GM11168 (cell line): ENCODE results near the gene NME1.
"Not testable (repeated sequence)": the region's sequence is repeated elsewhere in the genome, so short reads cannot be mapped to it uniquely, and the experiment has no call there.

Experiments
- in situ Hi-C: fragments of 300-500 bp; cut with MboI; formaldehyde crosslinking; loops from one replicate; pipeline ENCODE4 v1.12.0; 2022; ENCODE audit warnings: low sequenced_read_pairs; ENCODE audit not compliant: unreplicated experiment

NME1 gene

DNA sequence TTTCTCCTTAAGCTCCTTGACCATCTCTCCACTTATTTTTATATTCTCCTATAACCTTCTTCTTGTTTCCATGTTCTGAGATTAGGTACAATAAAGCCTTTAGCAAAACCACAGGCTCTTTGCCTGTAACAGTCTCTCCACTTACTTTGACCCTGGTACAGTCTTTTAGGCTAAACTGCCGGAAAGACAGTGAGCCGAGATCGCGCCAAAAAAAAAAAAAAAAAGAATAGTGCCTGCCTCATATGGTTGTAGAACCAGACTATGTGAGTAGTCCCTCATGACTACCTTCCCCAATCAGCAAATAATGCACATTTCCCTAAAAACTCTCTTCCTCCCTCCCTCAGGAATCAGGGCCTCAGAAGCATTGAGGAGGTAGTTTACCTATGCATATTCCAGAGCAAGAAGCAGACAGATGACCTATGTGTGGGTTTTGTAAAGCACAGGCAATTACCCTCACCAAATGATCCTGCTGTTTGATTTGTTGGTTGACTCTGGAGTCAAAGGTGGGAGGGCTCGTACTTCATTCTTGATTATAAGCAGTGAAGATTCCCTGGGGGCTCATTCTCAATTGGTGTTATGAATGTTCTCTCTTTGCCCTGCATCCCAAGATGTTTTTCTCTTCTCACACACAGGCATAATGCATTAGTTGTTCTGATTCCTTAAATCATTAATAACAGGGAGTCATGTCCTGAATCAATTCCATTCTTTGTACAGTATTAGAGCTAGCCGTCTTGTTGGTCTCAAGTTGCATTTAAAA lies 8.9 kb upstream of the NME1 start:
- in situ Hi-C loops = no loop called here

DNA sequence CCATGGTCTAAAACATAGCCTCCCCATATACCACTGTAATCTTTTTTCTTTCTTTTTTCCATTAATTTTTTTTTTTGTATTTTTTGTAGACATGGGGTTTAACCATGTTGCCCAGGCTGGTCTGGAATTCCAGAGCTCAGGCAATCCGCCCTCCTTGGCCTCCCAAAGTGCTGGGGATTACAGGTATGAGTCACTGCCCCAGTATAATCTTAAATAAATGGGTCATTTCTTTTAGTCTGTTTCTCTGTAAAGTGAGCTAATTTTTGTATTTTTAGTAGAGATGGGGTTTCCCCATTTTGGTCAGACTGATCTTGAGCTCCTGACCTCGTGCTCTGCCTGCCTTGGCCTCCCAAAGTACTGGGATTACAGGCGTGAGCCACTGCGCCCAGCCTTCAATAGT lies 5.7 kb upstream of the NME1 start:
- in situ Hi-C loops = no loop called here

DNA sequence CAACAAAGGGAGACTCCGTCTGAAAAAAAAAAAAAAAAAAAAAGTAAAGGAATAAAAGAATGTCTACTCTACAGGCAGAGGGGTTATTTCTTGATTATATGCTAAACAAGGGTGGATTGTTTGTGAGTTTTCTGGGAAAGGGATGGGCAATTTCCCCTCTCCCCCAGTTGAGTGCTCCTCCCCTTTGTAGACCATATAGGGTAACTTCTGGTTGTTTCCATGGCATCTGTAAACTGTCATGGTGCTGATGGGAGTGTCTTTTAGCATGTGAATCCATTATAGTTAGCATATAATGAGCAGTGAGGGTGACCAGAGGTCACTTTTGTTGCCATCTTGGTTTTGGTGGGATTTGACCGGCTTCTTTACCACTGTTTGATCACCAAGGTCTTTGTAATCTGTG lies 4.2 kb upstream of the NME1 start:
- in situ Hi-C loops = no loop called here

DNA sequence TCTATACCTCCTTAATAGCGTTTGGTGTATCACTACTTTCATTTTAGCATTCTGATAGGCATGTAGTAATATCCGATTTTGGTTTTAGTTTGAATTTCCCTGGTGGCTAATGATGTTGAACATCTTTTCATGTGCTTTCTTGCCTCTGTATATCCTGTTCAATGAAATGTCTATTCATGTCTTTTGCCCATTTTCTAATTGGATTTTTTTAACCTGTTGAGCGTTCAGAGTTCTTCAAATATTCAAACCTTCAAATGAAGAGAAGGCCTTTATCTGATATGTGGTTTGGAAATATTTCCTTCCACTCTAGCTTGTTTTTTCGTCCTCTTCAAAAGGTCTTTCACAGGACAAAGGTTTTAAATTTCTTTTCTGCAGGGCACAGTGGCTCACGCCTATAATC lies 2.4 kb upstream of the NME1 start:
- in situ Hi-C loops = loop anchor here (10.0 kb wide), 1 partner anchor 146 kb away; no protein-coding TSS in a partner anchor

DNA sequence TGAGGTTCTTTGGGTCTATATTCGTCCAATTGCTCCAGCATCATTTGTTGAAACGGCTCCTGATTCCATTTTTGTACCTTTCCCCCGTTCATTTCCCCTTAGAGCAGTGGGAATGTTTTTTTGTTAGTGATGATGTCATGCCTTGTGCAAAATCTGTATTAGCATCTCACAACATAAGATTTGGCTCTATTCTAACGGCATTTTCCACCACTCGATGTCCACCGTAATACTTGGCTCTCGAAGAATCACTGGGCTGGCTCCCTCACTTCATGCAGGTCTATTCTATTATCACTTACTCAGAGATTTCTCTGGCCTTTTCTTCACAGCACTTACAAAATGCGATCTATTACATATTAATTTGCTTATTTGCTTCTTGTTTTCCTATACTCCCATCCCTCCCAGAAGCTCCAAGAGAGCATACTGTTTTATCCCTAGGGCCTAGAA lies 571 bp upstream of the NME1 start:
- in situ Hi-C loops = loop anchor here (10.0 kb wide), 1 partner anchor 148 kb away; no protein-coding TSS in a partner anchor

DNA sequence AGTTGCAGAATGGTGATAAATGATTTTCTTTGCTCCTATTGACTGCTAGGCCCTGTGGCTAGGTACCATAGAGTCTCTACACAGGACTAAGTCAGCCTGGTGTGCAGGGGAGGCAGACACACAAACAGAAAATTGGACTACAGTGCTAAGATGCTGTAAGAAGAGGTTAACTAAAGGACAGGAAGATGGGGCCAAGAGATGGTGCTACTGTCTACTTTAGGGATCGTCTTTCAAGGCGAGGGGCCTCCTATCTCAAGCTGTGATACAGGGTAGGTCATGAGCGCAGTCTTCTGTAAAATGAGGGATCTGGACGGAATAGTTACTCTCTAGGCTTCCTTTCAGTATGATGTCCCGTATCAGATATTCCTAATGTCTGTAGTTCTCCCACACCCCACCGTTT lies 817 bp downstream of the NME1 start:
- in situ Hi-C loops = loop anchor here (10.0 kb wide), 1 partner anchor 149 kb away; no protein-coding TSS in a partner anchor

DNA sequence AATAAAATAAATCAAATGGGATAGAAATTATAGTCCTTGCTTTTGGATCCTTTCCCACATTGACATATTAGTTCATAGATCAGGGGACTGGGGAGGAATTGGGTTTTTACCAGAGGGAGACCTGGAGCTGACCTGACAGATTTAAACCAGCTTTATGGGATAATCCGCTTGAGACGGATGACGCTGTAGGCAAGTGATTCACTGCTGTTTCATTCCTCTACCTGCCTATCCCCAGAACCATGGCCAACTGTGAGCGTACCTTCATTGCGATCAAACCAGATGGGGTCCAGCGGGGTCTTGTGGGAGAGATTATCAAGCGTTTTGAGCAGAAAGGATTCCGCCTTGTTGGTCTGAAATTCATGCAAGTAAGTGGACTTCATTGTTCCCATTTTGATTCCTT lies 2.1 kb downstream of the NME1 start:
- in situ Hi-C loops = loop anchor here (10.0 kb wide), 1 partner anchor 151 kb away; no protein-coding TSS in a partner anchor

DNA sequence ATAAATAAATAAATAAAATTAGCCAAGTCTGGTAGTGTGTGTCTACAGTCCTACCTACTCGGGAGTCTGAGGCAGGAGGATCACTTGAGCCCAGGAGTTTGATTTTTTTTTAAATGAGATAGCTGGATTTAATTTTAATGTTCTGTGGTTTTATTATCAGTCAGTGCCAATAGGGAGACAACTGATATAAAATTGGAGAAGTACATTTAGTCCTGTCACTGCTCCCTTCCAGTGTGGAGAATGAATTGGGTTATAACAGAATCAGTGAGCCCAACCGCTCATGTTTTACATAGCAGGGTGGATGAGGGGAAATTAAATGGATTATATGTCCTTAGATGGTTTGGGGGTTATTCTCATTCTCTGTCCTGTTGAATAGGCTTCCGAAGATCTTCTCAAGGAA lies 6.2 kb downstream of the NME1 start:
- in situ Hi-C loops = loop anchor here (10.0 kb wide), 1 partner anchor 155 kb away; no protein-coding TSS in a partner anchor

DNA sequence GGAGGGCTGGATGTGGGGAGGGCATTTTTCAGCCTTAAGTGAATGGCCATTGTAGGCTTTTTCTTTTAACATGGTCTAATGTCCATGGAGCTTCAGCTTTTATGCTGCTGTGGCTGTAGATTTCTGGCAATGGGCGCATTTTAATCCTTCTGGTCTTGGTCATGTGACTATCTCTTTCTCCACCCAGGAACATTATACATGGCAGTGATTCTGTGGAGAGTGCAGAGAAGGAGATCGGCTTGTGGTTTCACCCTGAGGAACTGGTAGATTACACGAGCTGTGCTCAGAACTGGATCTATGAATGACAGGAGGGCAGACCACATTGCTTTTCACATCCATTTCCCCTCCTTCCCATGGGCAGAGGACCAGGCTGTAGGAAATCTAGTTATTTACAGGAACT lies 8.2 kb downstream of the NME1 start:
- in situ Hi-C loops = no loop called here

DNA sequence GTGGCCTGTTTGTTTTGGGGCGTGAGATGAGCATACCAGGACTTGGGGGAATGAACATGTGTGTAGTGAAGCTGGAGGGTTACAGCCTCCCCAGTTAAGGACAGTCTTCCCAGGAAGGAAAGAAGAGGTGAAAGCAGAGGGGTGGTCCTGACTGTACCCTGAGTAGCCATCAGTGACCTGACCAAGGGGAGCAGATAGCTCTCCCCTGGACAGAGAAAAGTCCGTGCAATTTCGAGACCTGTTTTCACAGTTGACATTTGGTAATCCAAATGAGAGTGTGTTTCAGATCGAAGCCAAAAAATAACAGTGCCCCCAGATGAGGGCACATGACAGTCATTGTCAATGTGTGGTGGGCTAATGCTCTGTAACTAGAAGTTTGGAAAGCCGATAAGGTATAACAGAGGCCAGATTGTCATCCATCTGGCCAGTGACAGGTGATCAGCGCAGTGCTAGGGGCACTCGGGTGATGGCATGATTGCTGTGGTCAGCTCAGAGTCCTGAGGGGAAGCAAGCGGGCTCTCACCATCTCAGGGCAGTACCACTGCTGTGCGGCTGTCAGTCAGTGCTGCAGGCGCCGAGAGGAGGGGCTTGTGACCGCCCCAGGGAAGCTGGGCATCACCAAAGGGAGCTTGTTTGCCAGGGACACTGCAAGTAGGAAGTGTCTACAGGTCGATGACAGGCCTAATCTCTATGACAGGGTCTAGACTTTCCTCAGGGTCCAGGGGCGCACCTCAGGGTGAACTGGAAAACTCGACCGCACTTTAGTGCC lies 11.7 kb downstream of the NME1 start:
- in situ Hi-C loops = no loop called here

DNA sequence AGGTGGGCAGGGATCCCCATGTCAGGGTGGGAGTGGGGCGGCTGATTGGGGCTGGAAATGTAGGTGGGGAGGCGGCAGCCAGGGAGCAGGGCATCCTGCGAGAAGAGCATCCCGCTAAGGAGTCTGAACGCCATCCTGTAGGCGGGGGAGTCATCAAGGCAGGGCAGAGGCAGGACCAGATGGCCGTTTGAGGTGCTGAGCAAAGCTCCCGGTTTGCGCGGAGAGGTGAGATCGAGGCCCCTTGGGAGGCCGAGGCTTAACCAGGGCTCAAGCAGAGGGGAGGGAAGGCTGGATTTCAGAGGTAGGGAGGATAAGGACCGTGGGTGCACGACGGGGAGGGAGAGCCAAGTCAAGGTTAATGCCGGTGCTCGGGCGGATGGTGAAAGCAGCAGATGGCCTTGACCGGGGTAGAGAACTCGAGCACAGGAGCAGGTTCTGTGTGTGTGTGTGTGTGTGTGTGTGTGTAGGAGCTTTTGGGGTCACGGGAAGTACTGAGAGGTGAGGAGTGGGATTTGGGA lies 12.4 kb downstream of the NME1 start:
- in situ Hi-C loops = no loop called here

DNA sequence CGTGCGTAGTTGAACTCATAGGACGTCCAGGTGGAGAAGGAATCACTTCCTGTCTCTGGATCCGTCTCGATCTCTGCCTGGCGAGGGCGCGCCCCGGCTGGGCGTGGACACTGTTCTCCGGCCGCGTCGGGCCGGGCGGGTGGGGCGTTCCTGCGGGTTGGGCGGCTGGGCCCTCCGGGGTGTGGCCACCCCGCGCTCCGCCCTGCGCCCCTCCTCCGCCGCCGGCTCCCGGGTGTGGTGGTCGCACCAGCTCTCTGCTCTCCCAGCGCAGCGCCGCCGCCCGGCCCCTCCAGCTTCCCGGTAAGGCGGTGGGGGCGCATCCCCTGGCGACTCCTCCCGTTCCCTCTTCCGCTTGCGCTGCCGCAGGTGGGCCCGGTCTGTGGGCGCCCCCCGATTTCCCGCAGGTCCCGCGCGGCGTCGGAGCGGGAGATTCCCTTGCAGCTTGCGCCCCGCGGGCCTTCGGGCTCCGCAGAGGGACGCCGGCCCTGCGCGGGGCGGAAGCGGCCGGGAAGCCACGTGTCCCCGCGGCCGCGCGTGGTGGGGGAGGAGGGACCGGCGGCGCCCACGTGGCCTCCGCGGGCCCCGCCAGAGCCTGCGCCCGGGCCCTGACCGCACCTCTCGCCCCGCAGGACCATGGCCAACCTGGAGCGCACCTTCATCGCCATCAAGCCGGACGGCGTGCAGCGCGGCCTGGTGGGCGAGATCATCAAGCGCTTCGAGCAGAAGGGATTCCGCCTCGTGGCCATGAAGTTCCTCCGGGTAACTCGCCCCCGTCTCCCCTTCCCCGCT lies 13.0 kb downstream of the NME1 start, which contains the start of gene NME2:
TSS of gene NME2 (plus strand) at position 214 of the 789 bp plus-strand sequence. CDS start at position 634, 420 bp downstream.
- in situ Hi-C loops = no loop called here

DNA sequence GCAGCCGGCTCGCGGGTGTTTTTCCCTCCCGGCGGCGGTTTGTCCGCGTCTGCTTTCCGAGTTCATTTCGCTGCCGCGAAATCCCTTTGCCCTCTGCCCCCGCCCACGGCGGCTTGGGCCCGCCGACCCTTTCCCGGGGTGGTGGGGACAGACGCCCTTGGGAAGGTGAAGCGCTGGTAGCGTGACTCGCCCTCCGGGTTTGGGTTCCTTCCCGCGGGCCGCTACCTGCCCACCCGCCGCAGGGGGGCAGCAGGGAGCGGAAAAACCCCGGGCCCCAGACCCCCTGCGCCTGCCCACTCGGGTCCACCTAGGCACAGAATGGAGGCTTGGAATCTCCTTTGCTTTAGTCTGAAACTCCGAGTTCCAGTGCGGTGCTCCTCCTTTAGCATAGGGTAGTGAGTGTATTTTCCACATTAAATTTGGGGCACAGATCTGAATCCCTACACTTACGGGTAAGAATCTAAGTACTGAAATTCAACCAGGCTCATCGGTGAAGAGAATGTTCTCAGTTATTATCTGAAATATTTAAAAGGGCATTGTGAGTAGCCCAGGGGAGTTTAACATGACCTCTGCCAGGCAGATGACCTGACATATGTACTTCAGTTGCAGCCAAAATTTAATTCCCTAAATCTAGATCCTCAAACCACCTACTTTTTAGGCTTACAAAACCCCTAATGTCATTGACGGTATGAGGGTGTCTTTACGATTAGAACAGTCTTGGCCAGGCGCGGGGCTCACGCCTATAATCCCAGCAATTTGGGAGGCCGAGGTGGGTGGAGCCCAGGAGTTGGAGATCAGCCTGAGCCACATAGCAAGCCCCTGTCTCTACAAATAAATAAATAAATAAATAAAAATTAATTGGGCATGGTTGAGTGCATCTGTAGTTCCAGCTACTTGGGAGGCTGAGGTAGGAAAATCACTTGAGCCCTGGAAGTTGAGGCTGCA lies 13.9 kb downstream of the NME1 start:
- in situ Hi-C loops = no loop called here

DNA sequence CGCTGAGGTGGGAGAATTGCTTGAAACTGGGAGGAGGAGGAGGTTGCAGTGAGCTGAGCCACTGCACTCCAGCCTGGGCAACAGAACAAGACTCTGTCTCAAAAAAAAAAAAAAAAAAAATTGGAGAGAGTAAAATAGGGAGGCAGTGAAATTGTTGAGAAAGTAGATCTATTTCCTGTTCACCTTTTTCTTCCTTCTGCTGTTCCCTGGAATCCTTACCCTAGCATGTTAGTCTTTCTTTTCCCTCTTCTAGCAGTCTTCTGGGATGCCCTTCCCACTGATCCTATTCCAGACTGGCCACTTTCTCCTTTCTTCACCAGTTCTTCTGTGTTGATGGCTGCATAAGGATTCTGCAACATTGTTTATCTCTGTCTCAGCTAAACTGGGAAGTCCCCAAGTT lies 16.0 kb downstream of the NME1 start:
- in situ Hi-C loops = no loop called here

DNA sequence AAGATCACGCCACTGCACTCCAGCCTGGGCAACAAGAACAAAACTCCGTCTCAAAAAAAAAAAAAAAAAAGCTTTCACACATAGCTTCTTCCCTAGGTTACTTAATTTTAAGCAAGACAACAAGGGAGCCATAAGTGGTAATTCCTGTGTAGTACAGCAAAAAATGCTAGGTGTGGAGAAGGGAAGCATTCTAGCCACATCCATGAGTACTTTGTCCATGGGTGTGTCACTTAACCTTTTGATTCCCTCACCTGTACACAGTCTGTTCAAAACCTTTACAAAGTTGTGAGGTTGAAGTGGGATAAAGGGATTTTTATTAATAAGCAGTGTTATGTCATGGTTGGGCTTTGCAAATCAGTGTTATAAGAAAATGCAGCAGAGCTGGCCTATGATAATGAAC lies 17.4 kb downstream of the NME1 start:
- in situ Hi-C loops = no loop called here

DNA sequence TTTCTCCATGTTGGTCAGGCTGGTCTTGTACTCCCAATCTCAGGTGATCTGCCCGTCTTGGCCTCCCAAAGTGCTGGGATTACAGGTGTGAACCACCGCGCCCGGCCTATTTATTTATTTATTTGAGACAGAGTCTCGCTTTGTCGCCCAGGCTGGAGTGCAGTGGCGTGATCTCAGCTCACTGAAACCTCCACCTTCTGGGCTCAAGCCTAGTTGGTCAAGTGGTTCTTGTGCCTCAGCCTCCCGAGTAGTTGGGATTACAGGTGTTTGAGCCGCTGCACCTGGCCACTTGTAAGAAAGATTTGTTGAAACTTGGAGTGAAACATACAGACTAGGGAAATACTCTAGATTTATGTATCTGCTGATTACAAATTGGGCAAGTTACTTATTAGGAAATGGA lies 18.7 kb downstream of the NME1 start:
- in situ Hi-C loops = not testable (repeated sequence)

DNA sequence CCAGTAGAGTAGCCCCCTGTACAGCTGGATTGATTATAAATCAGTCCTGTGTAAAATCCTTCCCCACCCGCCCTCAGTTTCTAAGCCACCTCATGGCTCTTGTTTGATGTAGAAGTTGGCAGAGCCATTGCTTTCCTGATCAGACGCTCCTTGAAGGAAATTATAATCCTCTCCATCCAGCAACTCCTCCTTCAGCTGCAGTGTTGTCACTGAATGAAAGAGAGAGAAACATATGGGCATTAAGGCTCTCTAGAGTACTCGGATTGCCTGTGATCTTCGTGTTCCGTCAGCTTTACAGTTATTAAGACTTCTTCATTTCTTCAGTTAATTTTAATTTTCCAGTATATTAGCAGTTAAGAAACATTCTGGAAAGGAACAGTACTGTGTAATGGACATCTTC lies 27.1 kb downstream of the NME1 start:
- in situ Hi-C loops = no loop called here

DNA sequence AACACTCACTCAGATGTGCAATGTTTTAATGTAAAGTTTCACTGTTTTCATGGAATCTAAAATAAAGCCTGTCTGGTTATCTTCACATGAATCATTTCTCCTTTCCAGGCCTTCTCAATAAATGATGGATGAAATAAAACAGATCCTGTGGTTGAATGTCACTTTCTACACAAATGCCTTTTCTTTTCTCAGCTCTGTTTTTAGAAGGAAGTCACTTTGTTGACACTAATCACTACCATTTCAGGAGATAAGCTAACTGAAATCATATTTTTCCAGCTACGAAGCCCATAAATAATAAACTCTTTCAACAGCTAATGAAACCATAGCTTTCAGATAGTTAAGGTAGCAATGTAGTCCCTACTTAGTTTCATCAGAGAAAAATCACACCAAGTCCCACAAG lies 30.8 kb downstream of the NME1 start:
- in situ Hi-C loops = no loop called here

DNA sequence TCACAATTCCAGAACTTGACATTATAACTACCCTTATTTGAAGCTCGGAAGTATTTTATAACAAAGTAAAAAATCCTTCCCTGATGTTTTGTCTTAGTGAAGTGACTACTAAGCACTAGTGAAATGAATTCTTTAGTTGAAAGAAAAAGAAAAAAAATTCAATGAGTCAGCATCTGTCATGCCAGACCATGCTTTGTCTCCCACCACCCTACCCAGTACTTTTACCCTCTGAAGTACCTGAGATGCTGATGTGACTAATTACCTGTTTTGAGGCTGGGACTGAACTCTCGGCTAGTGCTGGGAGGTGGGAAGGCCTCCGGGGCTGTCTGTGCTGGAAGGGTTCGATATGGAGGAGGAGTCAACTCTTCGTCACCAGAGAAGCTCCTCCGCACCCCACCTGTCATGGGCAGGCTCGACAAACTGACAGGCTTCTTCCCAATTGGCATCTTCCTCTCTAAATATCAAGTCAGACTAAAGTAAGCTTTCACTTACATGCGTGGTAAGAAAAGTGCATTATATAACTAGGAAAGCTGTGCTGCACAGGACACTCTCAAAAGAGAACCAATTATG lies 32.5 kb downstream of the NME1 start:
- in situ Hi-C loops = no loop called here
